HG03571 (cell line): ENCODE data around the gene PPP1R9A.

Experiments
- ATAC-seq: cut with Tn5 transposase; IDR thresholded peaks from one replicate; pipeline ENCODE4 v1.9.1; 2021; ENCODE audit not compliant: unreplicated experiment

PPP1R9A gene

DNA sequence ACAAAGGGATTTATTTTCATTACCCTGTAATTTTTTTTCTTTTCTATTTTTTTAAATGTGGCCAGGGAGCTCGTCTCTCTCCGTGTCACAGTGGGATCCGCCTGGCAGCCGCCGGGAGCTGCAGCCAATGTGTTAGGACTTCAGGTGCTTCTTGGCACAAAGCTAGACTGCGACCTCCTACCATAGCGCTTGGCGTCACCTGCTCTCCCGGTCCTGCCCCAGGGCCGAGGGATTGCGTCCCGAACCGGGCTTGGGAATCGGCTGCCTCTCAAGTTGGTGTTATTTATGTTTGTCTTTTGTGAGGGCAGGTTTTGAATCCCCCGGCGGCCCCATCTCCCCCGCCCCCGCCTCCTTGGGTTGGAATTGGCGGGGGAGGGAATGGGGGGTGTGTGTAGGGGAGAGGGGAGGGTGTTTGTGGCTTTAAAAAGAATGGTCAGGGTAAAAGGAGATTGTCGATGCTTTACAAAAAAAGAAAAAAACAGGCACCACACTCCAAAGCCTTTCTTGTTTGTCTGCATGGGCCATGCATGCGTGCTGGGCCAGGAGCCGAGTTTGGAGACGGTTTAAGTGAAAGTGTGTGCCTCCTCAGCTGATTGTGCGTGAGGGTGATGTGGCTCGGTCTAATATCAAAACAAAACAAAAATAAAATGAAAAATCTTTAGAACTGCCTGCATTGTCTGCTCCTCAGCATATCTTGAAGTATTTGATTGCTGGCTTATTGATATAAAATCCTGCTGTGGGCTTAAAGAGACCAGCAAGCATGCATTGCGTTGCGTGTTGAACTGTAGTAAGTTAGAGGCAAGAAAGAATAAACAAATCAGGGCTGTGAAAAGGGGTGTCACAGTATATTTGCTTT lies 1.2 kb downstream of the PPP1R9A start:
- no peak for ATAC-seq

DNA sequence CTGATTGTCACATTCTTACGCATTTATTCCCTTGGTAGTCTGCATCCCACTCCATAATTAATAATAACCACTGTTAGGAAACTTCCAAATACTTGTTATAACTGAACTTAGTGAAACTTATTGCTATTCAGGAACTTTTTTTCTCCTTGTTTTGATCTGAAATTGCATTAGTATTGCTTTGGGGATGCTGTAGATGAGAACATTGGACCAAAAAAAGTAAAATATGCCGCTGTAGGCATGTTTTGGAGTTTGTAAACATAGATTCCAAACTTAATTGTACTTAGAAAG lies 1.7 kb downstream of the PPP1R9A start:
- ATAC-seq, result no peak

DNA sequence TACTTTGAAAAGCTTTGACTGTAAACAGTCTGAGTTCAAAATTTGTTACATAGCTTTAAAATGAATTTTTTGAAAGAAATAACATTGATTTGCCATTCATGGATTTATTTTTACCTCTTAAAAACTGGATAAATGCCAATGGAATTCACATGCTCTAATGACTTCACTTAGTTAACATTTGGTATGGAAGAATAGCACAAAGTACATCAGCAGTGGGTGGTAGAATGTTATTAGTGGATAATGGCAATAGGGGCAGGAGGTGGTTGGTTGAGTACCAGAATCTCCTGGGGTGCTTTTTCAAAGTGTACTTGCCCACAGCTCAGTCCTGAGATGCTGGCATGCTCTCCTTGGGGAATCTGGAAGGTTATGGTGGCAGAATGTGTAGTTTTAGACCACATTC lies 4.7 kb downstream of the PPP1R9A start:
- ATAC-seq, result no peak

DNA sequence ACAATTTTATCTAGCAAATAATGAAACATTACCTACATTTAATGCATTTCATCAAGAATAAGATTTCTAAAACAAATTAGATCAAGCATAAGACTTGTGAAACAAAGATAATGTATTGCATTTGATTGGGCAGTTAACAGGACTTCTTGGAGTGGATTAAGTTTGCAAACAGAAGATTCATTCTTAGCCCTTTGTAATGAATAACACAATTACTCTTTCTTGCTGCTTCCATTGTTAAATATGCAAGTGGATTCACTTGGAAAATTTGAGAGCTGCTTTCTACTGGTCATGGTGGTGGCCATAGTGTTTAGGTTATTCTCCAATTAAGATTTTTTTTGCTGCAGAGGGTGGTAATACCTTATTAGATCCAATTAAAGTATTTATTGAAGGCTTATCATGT lies 6.0 kb downstream of the PPP1R9A start:
- no peak for ATAC-seq

DNA sequence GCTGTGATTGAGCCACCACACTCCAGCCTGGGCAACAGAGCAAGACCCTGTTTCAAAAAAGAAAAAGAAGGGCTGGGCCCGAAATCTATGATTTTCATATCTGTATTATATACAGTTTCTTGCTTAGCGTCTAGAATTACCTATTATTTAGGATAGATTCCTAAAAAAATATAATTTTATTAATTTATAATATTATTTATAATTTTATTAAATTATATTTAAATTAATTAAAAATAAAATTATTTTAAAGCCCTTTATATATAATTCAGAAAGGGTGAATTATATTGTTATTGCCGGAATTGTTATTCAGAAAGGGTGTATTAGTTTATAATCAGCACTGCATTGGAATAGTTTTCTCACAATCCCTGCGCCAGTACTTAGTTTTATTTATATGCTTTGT lies 14.5 kb downstream of the PPP1R9A start:
- no peak for ATAC-seq

DNA sequence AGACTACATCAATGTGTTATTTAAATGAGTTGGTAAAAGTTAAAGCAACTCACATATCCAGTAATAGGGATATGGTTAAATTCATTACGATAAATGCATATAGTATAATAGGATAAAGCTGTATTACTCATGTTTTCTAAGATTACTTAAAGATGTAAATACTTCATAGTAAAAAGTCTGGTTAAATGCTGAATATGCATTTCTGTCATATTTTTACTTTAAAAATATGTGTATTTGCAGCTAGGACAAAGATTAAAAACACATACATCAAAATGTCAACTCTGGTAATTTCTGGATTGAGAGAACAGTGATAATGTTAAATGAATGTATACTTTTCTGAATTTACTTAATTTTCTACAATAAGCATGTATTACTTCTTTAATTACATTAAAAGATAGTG lies 15.1 kb downstream of the PPP1R9A start:
- no peak for ATAC-seq

DNA sequence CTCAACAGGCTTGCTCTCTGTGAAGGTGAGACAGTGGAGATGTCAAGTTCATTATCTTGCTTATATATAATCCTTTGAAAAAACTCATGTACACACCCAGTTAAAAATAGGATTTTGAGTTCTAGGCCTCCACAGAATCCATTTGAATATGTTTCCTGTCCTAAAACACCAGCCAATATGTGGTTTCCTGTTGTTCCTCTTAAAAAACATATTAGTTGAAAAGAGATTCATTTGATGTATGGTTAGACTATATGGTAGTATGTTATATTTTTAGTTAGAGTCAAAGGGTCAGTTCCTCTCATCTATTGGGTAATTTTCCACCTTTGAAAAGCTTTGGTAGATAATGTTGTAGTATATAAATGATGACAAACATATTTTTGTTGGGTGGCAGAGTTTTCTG lies 16.0 kb downstream of the PPP1R9A start:
- no peak for ATAC-seq

DNA sequence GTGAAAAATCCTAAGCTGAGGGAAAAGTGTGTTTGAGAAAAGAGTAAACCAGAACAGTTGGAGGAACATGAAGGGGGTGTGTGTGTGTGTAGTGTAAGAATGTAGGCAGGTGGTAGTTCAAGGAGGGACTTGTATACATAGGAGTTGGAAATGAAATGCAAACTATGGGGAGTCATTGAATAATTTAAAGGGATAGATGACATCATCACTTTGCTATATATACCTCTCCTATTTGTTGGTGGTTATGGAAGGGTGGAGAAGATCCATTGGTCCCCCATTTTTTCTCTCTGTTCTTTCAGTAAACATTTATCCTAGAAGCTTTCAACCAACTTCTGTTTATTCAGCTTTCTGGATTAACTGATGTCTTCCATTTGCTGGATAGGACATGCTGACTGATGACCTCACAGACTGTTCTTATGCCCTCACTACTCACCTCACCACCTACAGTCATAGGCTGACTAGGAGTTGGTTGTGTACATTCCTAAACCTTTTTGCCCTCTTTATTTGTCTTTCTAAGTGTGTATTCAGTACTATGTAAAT lies 20.8 kb downstream of the PPP1R9A start:
- no peak for ATAC-seq

DNA sequence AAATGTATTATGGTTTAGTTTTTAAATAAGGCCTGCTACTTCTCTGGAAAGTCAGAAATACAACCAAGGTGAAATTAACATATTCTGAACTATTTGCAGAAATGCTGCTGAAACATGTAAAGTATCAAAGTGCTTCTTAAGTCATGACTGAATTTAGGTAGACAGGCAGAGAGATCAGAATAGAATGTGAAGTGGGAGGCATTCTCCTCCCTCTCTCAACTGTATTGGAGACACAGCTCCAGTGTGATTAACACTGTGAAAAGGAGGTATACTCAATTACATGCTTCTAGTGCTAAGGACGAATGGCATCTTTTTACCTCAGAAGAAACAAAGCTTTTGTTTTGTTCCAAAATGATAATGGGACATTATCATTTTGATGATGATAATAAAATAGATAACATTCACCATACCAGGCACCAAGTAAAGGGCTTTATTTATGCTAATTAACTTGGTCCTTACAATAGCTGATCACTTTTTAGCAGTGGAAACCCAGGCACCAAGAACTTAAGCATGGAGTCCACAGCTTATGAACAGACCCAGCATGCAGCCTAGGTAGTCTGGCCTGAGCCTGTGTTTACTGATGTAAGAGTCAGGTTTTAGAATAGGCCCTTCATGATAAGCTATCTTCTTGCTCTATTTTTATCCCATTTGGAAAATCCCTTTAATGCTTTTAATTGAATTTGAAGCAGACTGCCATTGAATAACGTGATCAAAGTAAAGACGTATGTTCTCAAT lies 26.0 kb downstream of the PPP1R9A start:
- no peak for ATAC-seq

DNA sequence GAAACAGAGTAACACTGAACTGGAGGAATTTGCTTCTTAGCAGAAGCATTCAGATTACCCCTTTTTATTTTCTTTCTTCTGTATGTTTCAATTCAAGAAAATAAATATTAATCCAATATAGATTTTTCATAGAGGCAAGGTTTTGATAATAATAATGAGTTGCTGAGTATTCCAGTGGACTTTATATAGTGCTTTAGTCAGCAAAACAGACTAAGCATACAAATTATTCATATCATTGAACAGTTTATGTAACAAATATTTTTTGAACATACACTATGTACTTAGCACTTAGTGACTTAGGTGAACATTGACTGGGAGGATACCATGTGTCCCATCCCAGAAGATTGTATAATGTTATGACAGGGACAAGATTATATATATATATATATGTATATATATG lies 32.0 kb downstream of the PPP1R9A start:
- ATAC-seq, result no peak

DNA sequence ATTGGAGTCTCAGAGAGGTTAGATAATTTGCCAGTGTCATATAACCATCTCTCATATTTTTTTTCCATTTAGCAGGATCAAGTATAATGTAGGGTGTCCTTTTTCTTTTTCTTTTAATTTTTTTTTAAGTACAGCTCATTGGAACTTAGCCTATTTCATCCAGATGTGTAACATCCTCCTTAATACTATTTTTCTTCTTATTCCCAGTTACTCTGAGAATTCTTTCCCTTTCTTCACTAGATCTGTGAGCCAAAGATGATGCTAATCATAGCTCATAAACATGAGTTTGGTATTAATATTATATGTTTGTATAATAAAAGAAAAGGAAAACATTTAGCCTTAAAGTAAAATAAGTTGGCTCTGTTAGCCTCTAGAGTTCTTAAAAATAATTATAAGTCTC lies 32.8 kb downstream of the PPP1R9A start:
- no peak for ATAC-seq

DNA sequence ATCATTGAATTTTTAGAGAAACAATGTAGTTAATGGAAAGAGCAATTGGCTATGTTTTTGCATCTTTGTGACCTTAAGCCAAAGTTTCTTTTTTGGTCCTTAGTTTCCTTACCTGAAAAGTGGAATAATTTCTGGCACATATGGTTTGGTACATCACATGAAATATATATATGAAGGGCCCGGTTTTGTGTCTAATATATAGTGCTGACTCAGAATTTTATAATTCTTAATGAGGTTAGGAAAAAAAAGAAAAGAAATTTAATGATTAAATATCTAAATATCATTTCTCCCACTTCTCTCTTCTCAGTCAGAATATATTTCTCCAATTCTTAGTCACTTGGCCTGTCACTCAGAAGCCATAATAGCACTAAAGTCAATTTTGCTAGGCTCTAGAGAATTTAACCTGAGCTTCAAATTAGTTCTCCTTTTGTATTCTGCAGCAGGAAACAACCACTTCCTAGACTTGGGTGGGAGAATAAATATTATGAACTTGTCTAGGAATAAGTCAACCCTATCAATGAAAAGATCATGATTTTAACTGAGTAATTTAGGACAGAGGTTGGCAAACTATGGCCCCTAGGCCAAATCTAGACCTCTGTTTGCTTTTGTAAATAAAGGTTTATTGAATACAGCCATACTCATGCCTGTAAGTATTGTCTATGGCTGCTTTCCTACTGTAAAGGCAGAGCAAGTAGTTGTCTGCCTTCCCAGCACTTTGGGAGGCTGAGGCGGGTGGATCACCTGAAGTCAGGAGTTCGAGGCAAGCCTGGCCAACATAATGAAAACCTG lies 34.6 kb downstream of the PPP1R9A start:
- ATAC-seq, result no peak

DNA sequence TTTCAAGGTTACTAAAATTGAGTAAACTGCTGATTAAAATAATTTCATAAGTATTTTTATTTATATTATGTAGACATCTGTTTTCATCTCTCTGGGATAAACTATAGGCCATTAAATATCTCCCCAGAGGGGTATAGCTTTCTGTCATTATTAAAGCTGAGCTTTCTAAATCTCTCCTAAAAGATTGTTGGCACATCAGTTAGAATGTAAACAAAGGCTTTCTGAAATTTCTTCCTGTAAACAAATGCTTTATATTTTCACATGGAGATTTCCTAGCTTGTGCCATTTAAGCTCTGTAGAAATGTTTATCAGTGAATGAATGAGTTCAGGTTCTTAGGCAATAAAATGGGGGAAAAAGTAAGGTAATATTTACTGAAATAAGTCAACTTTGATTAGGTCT lies 35.7 kb downstream of the PPP1R9A start:
- ATAC-seq, result no peak

DNA sequence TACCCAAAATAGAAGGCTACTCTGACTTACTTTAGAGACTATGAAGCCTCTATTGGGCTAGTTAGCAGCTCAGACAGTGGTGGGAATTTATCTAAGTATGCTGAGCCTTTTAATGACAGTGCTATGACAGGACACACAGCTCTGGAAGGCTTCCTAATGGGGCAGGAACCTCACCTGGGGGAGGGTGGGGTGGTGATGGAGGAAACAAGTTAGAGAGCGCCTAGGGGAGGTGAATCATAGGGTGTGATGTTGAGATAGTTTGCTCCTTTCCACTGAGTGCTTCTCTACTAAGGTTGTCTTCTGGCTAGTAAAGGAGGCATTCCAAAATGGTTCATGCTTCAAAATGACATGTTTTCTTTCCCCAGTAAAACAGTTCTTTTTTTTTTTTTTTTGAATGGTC lies 42.1 kb downstream of the PPP1R9A start:
- no peak for ATAC-seq

DNA sequence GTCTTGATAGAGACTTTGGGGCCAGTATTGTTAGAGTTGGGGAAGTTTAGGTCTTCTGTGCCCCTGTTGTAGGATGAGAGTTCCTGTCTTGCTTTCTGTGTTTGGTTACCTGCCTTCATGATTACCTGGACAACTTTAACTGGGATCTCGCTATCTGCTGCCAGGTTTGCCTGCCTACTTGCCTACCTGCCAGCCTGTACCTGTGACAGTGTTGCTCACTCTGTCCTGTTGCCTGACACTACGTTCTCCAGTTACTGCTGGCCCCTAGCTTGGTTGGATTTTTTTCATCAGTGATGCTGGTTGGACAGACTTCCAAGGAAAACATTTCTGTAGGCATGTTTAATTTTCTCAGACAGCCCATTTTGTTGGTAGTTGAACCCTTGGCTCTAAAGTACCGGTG lies 48.4 kb downstream of the PPP1R9A start:
- ATAC-seq, result no peak

DNA sequence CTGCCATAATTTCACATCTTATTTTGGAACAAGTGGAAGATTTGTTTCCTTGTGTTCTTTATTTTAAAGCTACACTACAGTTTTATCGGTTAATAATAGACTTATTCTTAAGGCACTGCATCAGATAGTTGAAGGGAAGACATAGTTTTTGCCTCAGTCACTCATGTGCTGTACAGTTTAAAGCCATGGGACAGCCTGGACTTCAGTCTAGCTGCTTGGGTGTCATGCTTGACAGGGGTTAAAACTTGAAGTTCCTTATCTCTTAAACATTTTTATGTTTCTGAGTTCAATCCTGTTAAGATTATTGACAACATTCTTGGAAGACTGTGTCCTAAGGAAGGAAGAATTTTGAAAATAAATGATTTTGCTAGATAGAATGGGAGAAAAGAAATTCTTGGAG lies 49.7 kb downstream of the PPP1R9A start:
- ATAC-seq, result no peak

DNA sequence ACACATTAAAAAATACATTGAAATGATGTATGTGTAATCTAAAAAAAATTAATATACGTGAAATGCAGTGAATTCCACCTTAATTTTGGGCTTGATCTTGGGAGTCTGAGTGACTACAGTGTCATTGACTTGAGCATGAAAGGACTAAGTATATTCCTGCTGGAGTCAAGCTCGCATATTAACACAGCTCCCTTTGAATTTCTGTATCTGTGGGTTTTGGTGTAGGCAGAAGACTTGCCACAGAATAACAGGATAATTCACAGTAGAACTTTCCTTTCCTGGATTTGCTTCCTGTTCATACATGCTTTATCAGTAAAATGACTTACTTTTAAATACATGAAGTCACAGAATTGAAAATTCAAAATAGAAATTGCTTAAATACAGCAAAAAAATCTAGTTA lies 55.3 kb downstream of the PPP1R9A start:
- ATAC-seq, result no peak

DNA sequence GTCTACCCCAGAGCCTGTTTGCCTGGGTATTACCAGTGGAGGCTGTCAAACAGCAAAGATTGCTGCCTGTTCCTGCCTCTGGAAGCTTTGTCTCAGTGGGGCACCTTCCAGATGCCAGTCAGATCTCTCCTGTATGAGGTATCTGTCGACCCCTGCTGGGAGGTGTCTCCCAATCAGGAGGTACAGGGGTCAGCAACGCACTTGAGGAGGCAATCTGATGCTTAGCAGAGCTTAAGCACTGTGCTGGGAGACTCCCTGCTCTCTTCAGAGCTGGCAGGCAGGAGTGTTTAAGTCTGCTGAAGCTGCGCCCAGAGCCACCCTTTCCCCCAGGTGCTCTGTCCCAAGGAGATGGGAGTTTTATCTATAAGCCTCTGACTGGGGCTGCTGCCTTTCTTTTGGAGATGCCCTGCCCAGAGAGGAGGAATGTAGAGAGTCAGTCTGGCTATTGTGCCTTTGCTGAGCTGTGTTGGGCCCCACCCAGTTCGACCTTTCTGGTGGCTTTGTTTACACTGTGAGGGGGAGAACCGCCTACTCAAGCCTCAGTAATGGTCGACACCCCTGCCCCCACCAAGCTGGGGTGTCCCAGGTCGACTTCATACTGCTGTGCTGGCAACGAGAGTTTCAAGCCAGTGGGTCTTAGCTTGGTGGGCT lies 62.2 kb downstream of the PPP1R9A start:
- no peak for ATAC-seq

DNA sequence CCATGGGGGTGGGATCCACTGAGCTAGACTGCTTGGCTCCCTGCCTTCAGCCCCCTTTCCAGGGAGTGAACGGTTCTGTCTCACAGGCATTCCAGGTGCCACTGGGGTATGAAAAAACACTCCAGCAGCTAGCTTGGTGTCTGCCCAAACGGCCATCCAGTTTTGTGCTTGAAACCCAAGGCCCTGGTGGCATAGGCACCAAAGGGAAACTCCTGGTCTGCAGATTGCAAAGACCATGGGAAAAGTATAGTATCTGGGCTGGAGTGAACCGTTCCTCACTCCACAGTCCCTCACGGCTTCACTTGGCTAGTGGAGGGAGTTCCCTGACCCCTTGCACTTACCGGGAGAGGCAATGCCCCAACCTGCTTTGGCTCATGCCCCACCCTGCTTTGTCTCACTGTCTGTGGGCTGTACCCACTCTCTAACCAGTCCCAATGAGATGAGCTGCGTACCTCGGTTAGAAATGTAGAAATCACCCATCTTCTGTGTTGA lies 62.7 kb downstream of the PPP1R9A start:
- no peak for ATAC-seq

DNA sequence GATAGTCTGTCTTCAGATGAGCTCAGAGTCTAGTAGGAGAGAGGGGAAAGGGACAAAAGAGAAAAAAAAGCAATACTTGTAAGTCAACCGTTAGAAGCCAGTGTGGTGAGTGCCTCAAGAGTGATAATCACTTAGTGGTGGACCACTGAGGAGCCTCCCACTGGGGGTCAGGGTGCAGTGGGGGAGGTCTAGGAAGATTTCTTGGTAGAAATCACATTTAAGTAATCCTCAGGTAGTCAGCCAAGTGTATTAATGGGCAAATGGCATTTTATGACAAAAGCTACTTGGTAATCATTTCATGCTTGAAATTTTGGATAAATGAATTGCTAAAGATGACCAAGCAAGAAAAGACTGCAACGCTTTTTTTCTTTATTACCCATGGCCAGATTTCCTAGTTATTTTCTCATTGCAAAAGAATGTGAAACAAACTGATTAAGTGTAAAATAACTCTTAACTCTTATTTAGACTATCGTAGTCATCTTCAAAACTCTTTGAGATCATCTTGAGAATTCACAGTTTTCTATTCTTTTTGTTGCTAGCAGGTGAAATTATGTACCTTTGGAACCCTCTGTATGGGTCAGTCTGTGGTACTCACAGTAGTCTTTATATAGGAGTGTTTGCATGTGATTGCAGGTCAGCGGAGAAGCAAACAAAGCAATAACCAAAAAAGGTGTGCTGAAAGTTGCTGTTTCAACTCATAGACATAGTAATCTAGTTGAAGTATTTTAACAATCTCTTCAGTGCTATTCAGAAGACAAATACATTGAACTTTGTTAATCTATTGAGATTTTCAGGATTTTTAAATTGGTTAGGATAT lies 63.9 kb downstream of the PPP1R9A start:
- no peak for ATAC-seq
